HepG2 (cell line): ENCODE results near the gene MEF2A. TPM values are rescaled to one million over a fixed set of nuclear protein-coding genes. Genes with fewer than 3 reads are reported as not detected.

Experiments used
- ATF2 ChIP-seq: sonication (generic); formaldehyde crosslinking; IDR thresholded peaks from 2 replicates; pipeline ENCODE4 v1.4.0; 2020; ENCODE audit warnings: missing genetic modification reagents
- CBX5 ChIP-seq: sonication (generic); formaldehyde crosslinking; IDR thresholded peaks from 2 replicates; pipeline ENCODE4 v1.4.0; 2020; ENCODE audit warnings: missing genetic modification reagents, borderline replicate concordance
- CHD4 ChIP-seq: fragments of 200-600 bp; sonication (generic); IDR thresholded peaks from 2 replicates; pipeline ENCODE4 v1.7.0; 2017; ENCODE audit warnings: mild to moderate bottlenecking, low read length, borderline replicate concordance
- CREM ChIP-seq, 2 experiments: sonication (generic) in 1 of 2; formaldehyde crosslinking in 1 of 2; IDR thresholded peaks; 2 replicates each; pipeline versions ENCODE4 v1.4.0 to v1.6.1; 2016 to 2020; ENCODE audit warnings: antibody characterized with exemption in 1 of 2, mild to moderate bottlenecking in 1 of 2, missing genetic modification reagents in 1 of 2
- FOXO1 ChIP-seq: sonication (generic); formaldehyde crosslinking; IDR thresholded peaks from 2 replicates; pipeline ENCODE4 v1.4.0; 2020; ENCODE audit warnings: missing genetic modification reagents
- GPN1 ChIP-seq: sonication (generic); formaldehyde crosslinking; IDR thresholded peaks from 2 replicates; pipeline ENCODE4 v1.5.1; 2020; ENCODE audit warnings: missing genetic modification reagents, borderline replicate concordance
- NR2F6 ChIP-seq, 2 experiments: IDR thresholded peaks; 2 replicates each; pipeline ENCODE4 v1.6.1; 2016; ENCODE audit warnings: antibody characterized with exemption in 1 of 2, mild to moderate bottlenecking in 1 of 2
- RFX1 ChIP-seq: fragments of 450-650 bp; IDR thresholded peaks from 2 replicates; pipeline ENCODE4 v1.6.1; 2017
- SNAPC2 ChIP-seq: sonication (generic); formaldehyde crosslinking; IDR thresholded peaks from 2 replicates; pipeline ENCODE4 v1.8.1; 2022; ENCODE audit warnings: mild to moderate bottlenecking, missing genetic modification reagents
- SRSF1 ChIP-seq: fragments of 200-400 bp; formaldehyde crosslinking; optimal IDR thresholded peaks from 2 replicates; pipeline ENCODE3; 2017; ENCODE audit warnings: mild to moderate bottlenecking, low read depth, low read length, moderate library complexity
- XRCC5 ChIP-seq: fragments of 200-400 bp; formaldehyde crosslinking; optimal IDR thresholded peaks from 2 replicates; pipeline ENCODE3; 2017; ENCODE audit warnings: mild to moderate bottlenecking, low read length
- ZBTB8A ChIP-seq: sonication (generic); formaldehyde crosslinking; IDR thresholded peaks from 2 replicates; pipeline ENCODE4 v1.4.0; 2020; ENCODE audit warnings: mild to moderate bottlenecking, low read depth, missing genetic modification reagents, borderline replicate concordance
- ZFP36L1 ChIP-seq: sonication (generic); formaldehyde crosslinking; IDR thresholded peaks from 2 replicates; pipeline ENCODE4 v1.8.0; 2022; ENCODE audit warnings: mild to moderate bottlenecking, missing genetic modification reagents, moderate library complexity
- ZFP62 ChIP-seq: sonication (generic); formaldehyde crosslinking; IDR thresholded peaks from 2 replicates; pipeline ENCODE4 v1.4.0; 2020; ENCODE audit warnings: missing genetic modification reagents
- ZNF205 ChIP-seq: IDR thresholded peaks from 2 replicates; pipeline ENCODE4 v1.6.1; 2018; ENCODE audit warnings: missing biosample characterization, missing genetic modification reagents
- ZNF30 ChIP-seq: sonication (generic); formaldehyde crosslinking; IDR thresholded peaks from 2 replicates; pipeline ENCODE4 v1.5.0; 2020; ENCODE audit warnings: mild to moderate bottlenecking, missing genetic modification reagents
- ZNF367 ChIP-seq: sonication (generic); formaldehyde crosslinking; IDR thresholded peaks from 2 replicates; pipeline ENCODE4 v1.4.0; 2020; ENCODE audit warnings: missing genetic modification reagents, borderline replicate concordance
- ZNF407 ChIP-seq: sonication (generic); formaldehyde crosslinking; IDR thresholded peaks from one replicate; pipeline ENCODE4 v1.5.1; 2020; ENCODE audit warnings: mild to moderate bottlenecking, missing genetic modification reagents; ENCODE audit errors: not compliant biosample characterization
- ZNF775 ChIP-seq: sonication (generic); formaldehyde crosslinking; IDR thresholded peaks from 2 replicates; pipeline ENCODE4 v1.4.0; 2020; ENCODE audit warnings: missing genetic modification reagents, mild to moderate bottlenecking, moderate library complexity, borderline replicate concordance
- ZNF878 ChIP-seq: sonication (generic); formaldehyde crosslinking; IDR thresholded peaks from 2 replicates; pipeline ENCODE4 v1.8.1; 2023; ENCODE audit warnings: mild to moderate bottlenecking, missing genetic modification reagents, moderate library complexity
- ZNF879 ChIP-seq: sonication (generic); formaldehyde crosslinking; IDR thresholded peaks from 2 replicates; pipeline ENCODE4 v1.8.1; 2023; ENCODE audit warnings: missing genetic modification reagents
- polyA plus RNA-seq, 8 experiments: library from polyadenylated mRNA; depleted of rRNA in 3 of 8; stranded (reverse) in 7 of 8; unstranded in 1 of 8; fragments of >200 nt; fragmentation: Illumina TruSeq in 4 of 8; extraction: Trizol in 4 of 8; gene quantifications; 2 replicates each; pipeline versions ENCODE4 v1.2.1 to v1.2.3, GENCODE V29; 2011 to 2016; ENCODE audit warnings: low read depth in 4 of 8, missing spikeins in 1 of 8, mixed read lengths in 1 of 8; ENCODE audit not compliant: insufficient read depth in 1 of 8
- total RNA-seq, 5 experiments: library from RNA; depleted of rRNA; stranded (reverse); fragments of >200 nt; fragmentation: Illumina TruSeq; extraction: Trizol; gene quantifications; 2 replicates each; pipeline ENCODE4 v1.2.3, GENCODE V29; 2016; ENCODE audit warnings: low read depth in 1 of 5

The MEF2A gene
- total and polyA plus RNA-seq, 2 of the 13 experiments (the other 11 are each of a cell fraction or from before 2014, with no cell fraction given): 15.2 to 24.4 TPM

DNA sequence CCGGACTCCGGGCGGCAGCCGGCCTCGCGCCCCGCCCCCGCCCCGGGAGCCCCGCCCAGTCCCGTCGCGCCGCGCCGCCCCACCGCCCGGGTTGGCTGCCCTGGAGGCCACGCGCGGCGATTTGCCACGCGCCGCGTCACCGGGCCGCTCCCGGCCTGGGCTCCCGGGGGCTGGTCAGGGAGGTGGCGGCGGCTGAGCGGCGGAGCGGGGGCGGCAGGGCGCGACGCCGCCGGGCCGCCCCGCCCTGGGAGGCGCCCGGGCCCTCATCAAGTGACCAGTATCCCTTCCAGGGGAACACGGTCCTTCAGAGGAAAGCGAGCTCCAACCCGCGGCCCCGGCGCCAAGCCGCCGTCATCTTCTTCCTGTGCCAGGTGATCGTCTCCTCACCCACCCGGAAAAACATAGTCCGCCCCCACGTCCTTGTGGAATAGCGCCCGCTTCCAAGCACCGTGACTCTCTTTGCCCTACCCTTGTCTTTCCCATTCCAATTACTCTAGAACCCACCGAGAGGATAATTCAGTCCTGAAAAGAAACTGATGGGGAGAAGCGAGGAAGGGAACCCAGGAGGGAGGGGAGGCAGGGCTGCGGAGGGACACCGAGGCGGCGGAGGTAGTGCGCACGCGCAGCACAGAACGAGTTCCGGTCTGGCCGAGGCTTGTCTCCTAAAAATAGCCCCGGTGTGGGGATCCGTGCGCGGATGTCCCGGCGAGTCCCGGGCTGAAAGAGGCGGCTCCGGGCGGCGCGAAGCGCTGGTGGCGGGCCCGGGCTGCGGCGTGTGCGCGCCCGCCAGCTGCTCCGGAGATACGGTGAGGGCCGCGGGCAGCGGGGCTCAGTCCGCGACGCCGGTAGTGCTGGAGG, at the start of gene MEF2A (continued):
- TF ChIP-seq SNAPC2 (CRISPR knock-in tag): no peak; the same call in 1 of the 2 replicates
- TF ChIP-seq ZFP62 (CRISPR knock-in tag): no peak
- peak; percentile 48; the same call in 1 of the 2 replicates for TF ChIP-seq ZNF879 (CRISPR knock-in tag)
- TF ChIP-seq SRSF1: peak; percentile 84
- no peak for TF ChIP-seq ZNF775 (CRISPR knock-in tag)
- no peak for TF ChIP-seq ATF2
- peak; percentile 87 for TF ChIP-seq XRCC5
- TF ChIP-seq ZNF367 (CRISPR knock-in tag): 0 out of 2 replicates have a peak, but pooled peaks have one; percentile 53
- TF ChIP-seq ZNF407 (CRISPR knock-in tag): no peak
- no peak; the same call in 1 of the 2 replicates for TF ChIP-seq ZNF205
- TF ChIP-seq NR2F6 (IDR thresholded peaks at IDR 0.05): no peak
- no peak for TF ChIP-seq NR2F6 (CRISPR knock-in tag; IDR thresholded peaks at IDR 0.05)
- TF ChIP-seq CREM (IDR thresholded peaks at IDR 0.05): no peak
- no peak for TF ChIP-seq CREM (CRISPR knock-in tag; IDR thresholded peaks at IDR 0.05)
- no peak for TF ChIP-seq ZNF878 (CRISPR knock-in tag)
- no peak for TF ChIP-seq ZNF30
- no peak for TF ChIP-seq CHD4
- 0 out of 2 replicates have a peak, but pooled peaks have one; percentile 42 for TF ChIP-seq FOXO1 (CRISPR knock-in tag)
- TF ChIP-seq GPN1 (CRISPR knock-in tag): no peak
- no peak for TF ChIP-seq ZBTB8A (CRISPR knock-in tag)
- no peak for TF ChIP-seq RFX1
- peak; percentile 41; the same call in 1 of the 2 replicates for TF ChIP-seq CBX5 (CRISPR knock-in tag)
- TF ChIP-seq ZFP36L1 (CRISPR knock-in tag): 0 out of 2 replicates have a peak, but pooled peaks have one; percentile 65
